Caco-2 (cell line): ENCODE data around the gene ATP12A. TPM values are rescaled to one million over a fixed set of nuclear protein-coding genes. Genes with fewer than 3 reads are reported as not detected.

Experiments
- BruUV-seq: library from RNA; stranded (reverse); fragments of 400-500 nt; replicated peaks from 2 replicates; lab custom pipeline; 2021; lab: Mats Ljungman, UMichigan
- CTCF ChIA-PET: fragments of 300-600 bp; sonication (Branson Sonifier 250); formaldehyde crosslinking; loops from one replicate; lab custom pipeline; 2022; ENCODE audit warnings: antibody characterized with exemption; lab: Charles Lee
- POLR2A ChIA-PET: fragments of 300-600 bp; sonication (Branson Sonifier 250); formaldehyde crosslinking; loops from one replicate; lab custom pipeline; 2022; ENCODE audit warnings: antibody characterized with exemption; lab: Charles Lee
- DNase-seq, 2 experiments: peaks; one replicate each; pipeline versions ENCODE4 v3.0.0 to v3.0.0-alpha.2; 2020 to 2022
- H3K27me3 ChIP-seq: replicated peaks from 2 replicates; pipeline ENCODE4 v1.6.0; 2011; ENCODE audit warnings: low read length; ENCODE audit not compliant: control insufficient read depth, insufficient read depth
- H3K36me3 ChIP-seq: 2 replicates; pipeline ENCODE4 v1.5.1; 2011; ENCODE audit warnings: low read length; ENCODE audit not compliant: control insufficient read depth, insufficient read depth
- H3K4me1 ChIP-seq: fragments of 250-450 bp; sonication (Bioruptor Pico); 2 replicates; pipeline ENCODE4 v1.5.1; 2020; ENCODE audit warnings: mild to moderate bottlenecking
- H3K4me3 ChIP-seq: 2 replicates; pipeline ENCODE4 v1.5.1; 2011; ENCODE audit warnings: low read depth, mild to moderate bottlenecking, control low read depth, low read length
- H3K9me3 ChIP-seq: fragments of 250-450 bp; sonication (Bioruptor Pico); 2 replicates; pipeline ENCODE4 v1.5.1; 2020; ENCODE audit warnings: mild to moderate bottlenecking, moderate library complexity
- H3K27ac Mint-ChIP-seq: one replicate; pipeline ENCODE4 v1.8.0; 2022; ENCODE audit warnings: mixed read lengths; ENCODE audit not compliant: unreplicated experiment
- H3K27me3 Mint-ChIP-seq: one replicate; pipeline ENCODE4 v1.8.0; 2022; ENCODE audit warnings: mixed read lengths; ENCODE audit not compliant: insufficient read depth, unreplicated experiment
- H3K36me3 Mint-ChIP-seq: one replicate; pipeline ENCODE4 v1.8.0; 2022; ENCODE audit warnings: mild to moderate bottlenecking, mixed read lengths; ENCODE audit not compliant: insufficient read depth, unreplicated experiment
- H3K4me1 Mint-ChIP-seq: one replicate; pipeline ENCODE4 v1.8.0; 2022; ENCODE audit warnings: low read depth, mixed read lengths; ENCODE audit not compliant: unreplicated experiment
- H3K4me3 Mint-ChIP-seq: one replicate; pipeline ENCODE4 v1.8.0; 2022; ENCODE audit warnings: mild to moderate bottlenecking, moderate library complexity, mixed read lengths; ENCODE audit not compliant: unreplicated experiment
- H3K9me3 Mint-ChIP-seq: one replicate; pipeline ENCODE4 v1.8.0; 2022; ENCODE audit warnings: mixed read lengths; ENCODE audit not compliant: unreplicated experiment
- CTCF ChIP-seq, 2 experiments: fragments of 200-600 bp in 1 of 2; IDR thresholded peaks; 1 replicate in 1 of 2; 2 replicates in 1 of 2; pipeline versions ENCODE4 v1.5.1 to v1.8.0; 2011 to 2022; ENCODE audit warnings: antibody characterized with exemption in 1 of 2, control low read depth in 1 of 2, inconsistent platforms in 1 of 2, low read depth in 1 of 2, low read length in 1 of 2, mild to moderate bottlenecking in 1 of 2, moderate library complexity in 1 of 2; ENCODE audit not compliant: insufficient read depth in 1 of 2, severe bottlenecking in 1 of 2, unreplicated experiment in 1 of 2
- intact Hi-C: fragments of 100-400 bp; cut with micrococcal nuclease; formaldehyde crosslinking; loops from one replicate; pipeline ENCODE4 v1.10.0; 2022; ENCODE audit not compliant: unreplicated experiment
- total RNA-seq: library from RNA; stranded (reverse); gene quantifications from 2 replicates; pipeline ENCODE4 v1.2.3, GENCODE V29; 2022

Gene ATP12A
- total RNA-seq, 1 experiment from 2014 or later: not detected

DNA sequence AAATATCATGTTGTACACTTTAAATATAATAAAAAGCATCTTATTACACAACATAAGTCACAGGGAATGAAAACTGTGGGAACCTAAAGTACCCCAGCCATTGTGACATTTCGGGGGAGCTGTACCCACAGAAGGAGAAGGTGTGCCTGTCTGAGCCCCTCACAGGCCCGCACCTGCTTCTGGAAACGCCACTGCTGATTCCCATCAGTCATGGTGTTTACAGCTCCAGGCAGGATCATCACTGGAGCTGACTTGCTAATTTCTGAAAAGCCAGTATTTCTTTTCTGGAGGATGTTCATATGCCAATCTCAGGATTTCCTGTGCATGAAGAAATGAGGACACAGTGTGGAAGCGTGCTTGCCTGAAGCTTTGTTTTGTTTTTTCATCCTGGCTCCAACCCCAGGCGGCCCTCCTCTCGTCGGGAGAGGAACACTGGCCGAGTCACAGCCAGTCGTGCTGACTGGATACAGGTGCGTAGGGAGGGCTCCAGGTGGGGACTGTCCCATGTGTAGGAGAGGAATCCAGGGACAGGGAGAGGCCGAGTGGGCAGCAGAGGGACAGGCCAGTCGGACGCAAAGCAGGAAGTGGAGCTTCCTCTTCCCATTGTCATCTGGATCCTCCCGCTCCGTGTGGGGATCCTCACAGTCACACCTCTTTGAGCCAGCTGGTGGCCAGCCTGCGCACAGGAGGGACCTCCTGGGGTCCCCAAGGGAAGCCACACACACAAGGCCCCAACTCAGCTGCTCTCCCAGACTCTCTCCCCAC lies 4.2 kb upstream of the ATP12A start:
- Mint-ChIP-seq H3K27me3 (peaks cover 10% of the 10 kb centered on the region), H3K4me1 (peaks cover 31% of the 10 kb centered on the region), H3K36me3 (no peaks in the 10 kb centered on the region), H3K4me3 (no peak overlapping the region), H3K27ac (no peak overlapping the region), H3K9me3 (no peaks in the 10 kb centered on the region)
- no peaks in the 10 kb centered on the region for H3K36me3 ChIP-seq
- H3K27me3 ChIP-seq: peaks cover under 1% of the 10 kb centered on the region
- no peak overlapping the region for H3K4me3 ChIP-seq
- intact Hi-C loops: no loop called here
- no peak for TF ChIP-seq CTCF (IDR thresholded peaks at IDR 0.05; ENCODE audit: insufficient read depth in 1 of 2, low read depth in 1 of 2, low read length in 1 of 2, severe bottlenecking in 1 of 2, unreplicated experiment in 1 of 2)
- CTCF ChIA-PET: no interaction called here
- POLR2A ChIA-PET: no interaction called here
- no peaks in the 10 kb centered on the region for H3K9me3 ChIP-seq
- BruUV-seq: no TSS peak
- no peak for DNase-seq
- peaks cover 20% of the 10 kb centered on the region for H3K4me1 ChIP-seq

DNA sequence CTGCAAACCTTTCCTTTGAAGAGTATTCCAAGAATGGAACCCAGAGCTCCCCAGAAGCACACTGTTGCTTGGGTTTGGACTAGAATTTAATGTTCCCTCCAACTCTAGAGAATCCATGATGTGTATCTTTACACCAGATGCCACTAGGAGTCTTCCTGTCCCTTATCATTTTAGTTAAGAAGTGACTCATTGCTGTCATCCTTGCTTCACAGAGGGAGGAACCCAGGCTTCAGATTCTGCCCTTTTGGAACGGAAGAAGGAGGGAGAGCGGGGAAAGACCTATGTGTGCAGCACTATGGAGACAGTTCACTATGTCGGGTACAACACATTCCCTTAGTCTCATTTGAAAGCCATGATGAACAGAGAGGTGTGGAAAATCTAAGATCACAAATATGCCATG lies 2.1 kb upstream of the ATP12A start:
- Mint-ChIP-seq H3K27me3 (peaks cover 10% of the 10 kb centered on the region), H3K36me3 (no peaks in the 10 kb centered on the region), H3K4me1 (peaks cover 19% of the 10 kb centered on the region), H3K9me3 (no peaks in the 10 kb centered on the region), H3K4me3 (no peak overlapping the region), H3K27ac (no peak overlapping the region)
- BruUV-seq: no TSS peak
- H3K9me3 ChIP-seq: no peaks in the 10 kb centered on the region
- H3K4me1 ChIP-seq: peaks cover 12% of the 10 kb centered on the region
- POLR2A ChIA-PET: no interaction called here
- no peak for TF ChIP-seq CTCF (IDR thresholded peaks at IDR 0.05; ENCODE audit: insufficient read depth in 1 of 2, low read depth in 1 of 2, low read length in 1 of 2, severe bottlenecking in 1 of 2, unreplicated experiment in 1 of 2)
- CTCF ChIA-PET: interaction anchor here (0.6 to 1.0 kb wide), 3 partner anchors 8 to 308 kb away, joined by 3 to 4 read pairs (median 4); no protein-coding TSS in a partner anchor
- no peaks in the 10 kb centered on the region for H3K36me3 ChIP-seq
- no peak overlapping the region for H3K4me3 ChIP-seq
- peaks cover 2% of the 10 kb centered on the region for H3K27me3 ChIP-seq
- peak in 1 of 2 experiments; percentile 40 for DNase-seq
- intact Hi-C loops: no loop called here

DNA sequence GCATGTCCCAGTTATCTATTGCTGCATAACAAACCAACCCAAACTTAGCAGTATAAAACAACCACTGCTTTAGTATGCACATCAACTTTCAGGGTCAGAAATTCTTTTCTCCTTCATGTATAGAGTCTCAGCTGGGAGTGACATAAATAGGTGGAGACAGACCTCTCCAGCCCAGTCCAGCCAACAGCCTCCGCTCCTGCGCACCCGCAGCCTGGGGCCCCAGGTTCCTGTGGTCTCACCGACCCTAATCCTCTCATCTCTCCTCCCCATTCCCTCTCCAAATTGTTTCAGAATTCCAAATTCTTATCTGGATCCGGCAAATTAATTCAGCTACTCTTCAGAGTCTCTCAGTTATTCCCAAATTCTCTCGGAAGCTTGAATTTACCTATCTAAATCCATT lies 522 bp upstream of the ATP12A start:
- DNase-seq: no peak
- Mint-ChIP-seq H3K4me3 (peak overlapping the region; percentile 47), H3K27me3 (peaks cover 10% of the 10 kb centered on the region), H3K9me3 (no peaks in the 10 kb centered on the region), H3K4me1 (peaks cover 19% of the 10 kb centered on the region), H3K36me3 (no peaks in the 10 kb centered on the region), H3K27ac (no peak overlapping the region)
- ChIA-PET CTCF (interaction anchor here (0.6 kb wide), 1 partner anchor 13 kb away, joined by 3 read pairs; no protein-coding TSS in a partner anchor), POLR2A (no interaction called here)
- peaks cover 2% of the 10 kb centered on the region for H3K27me3 ChIP-seq
- no peaks in the 10 kb centered on the region for H3K36me3 ChIP-seq
- no TSS peak for BruUV-seq
- H3K9me3 ChIP-seq: no peaks in the 10 kb centered on the region
- TF ChIP-seq CTCF (IDR thresholded peaks at IDR 0.05; ENCODE audit: insufficient read depth in 1 of 2, low read depth in 1 of 2, low read length in 1 of 2, severe bottlenecking in 1 of 2, unreplicated experiment in 1 of 2): no peak
- peaks cover 12% of the 10 kb centered on the region for H3K4me1 ChIP-seq
- intact Hi-C loops: no loop called here
- peak overlapping the region; percentile 53 for H3K4me3 ChIP-seq
